ENCODE results near the gene CACNA2D4. TPM values are rescaled to one million over a fixed set of nuclear protein-coding genes. Genes with fewer than 3 reads are reported as not detected.

The CACNA2D4 gene
- total RNA-seq, 4 donors from 2014 or later = 10.1 to 16.2 (median 11.4) TPM

GRCh38 chr12:1917172-1918070, 1.0 kb downstream of the CACNA2D4 start:
- peak in 1 of 2 donors; percentile 25 for TF ChIP-seq POLR2A (IDR thresholded peaks at IDR 0.05)
- no peak for TF ChIP-seq CTCF (IDR thresholded peaks at IDR 0.05)
- TF ChIP-seq EP300 (IDR thresholded peaks at IDR 0.05) = peak in 1 of 2 donors; percentile 34
- H3K27ac ChIP-seq = peak overlapping the region in 3 of 4 donors; percentile 26 to 75 (median 59)
- 72 to 78% methylated on average over 22 of the region's 22 CpGs for WGBS, 2 donors
- DNase-seq (ENCODE audit: low spot score in 2 of 2) = peak in 1 of 2 donors; percentile 21
- H3K36me3 ChIP-seq = no peaks in the 10 kb centered on the region
- H3K9me3 ChIP-seq = no peaks in the 10 kb centered on the region
- peak overlapping the region in 1 of 4 donors; percentile 36 for H3K4me3 ChIP-seq
- no peaks in the 10 kb centered on the region for H3K27me3 ChIP-seq
- H3K4me1 ChIP-seq = no peaks in the 10 kb centered on the region

- H3K4me1 ChIP-seq = no peaks in the 10 kb centered on the region
- H3K4me3 ChIP-seq = no peak overlapping the region
- no peak overlapping the region for H3K27ac ChIP-seq
- TF ChIP-seq EP300 (IDR thresholded peaks at IDR 0.05) (no peak), CTCF (IDR thresholded peaks at IDR 0.05) (no peak)
- no peaks in the 10 kb centered on the region for H3K9me3 ChIP-seq
- peak in 1 of 2 donors; percentile 2 for DNase-seq (ENCODE audit: low spot score in 2 of 2)
- no peaks in the 10 kb centered on the region for H3K36me3 ChIP-seq
- H3K27me3 ChIP-seq = no peaks in the 10 kb centered on the region
- WGBS, 2 donors = 71 to 73% methylated on average over 18 of the region's 18 CpGs
These were observed 1.9 kb downstream of the CACNA2D4 start for GRCh38 chr12:1916371-1917171.

GRCh38 chr12:1915082-1915968, 3.1 kb downstream of the CACNA2D4 start:
- 80 to 86% methylated on average over 18 of the region's 18 CpGs for WGBS, 2 donors
- Histone ChIP-seq H3K27me3 (no peaks in the 10 kb centered on the region), H3K27ac (no peak overlapping the region), H3K36me3 (no peaks in the 10 kb centered on the region), H3K9me3 (no peaks in the 10 kb centered on the region), H3K4me1 (no peaks in the 10 kb centered on the region), H3K4me3 (no peak overlapping the region)
- TF ChIP-seq EP300 (IDR thresholded peaks at IDR 0.05) (no peak), POLR2A (IDR thresholded peaks at IDR 0.05) (no peak), CTCF (IDR thresholded peaks at IDR 0.05) (no peak)
- DNase-seq (ENCODE audit: low spot score in 2 of 2) = peak in 1 of 2 donors; percentile 2

- Histone ChIP-seq H3K4me3 (no peak overlapping the region), H3K36me3 (no peaks in the 10 kb centered on the region), H3K4me1 (no peaks in the 10 kb centered on the region), H3K27ac (no peak overlapping the region), H3K27me3 (no peaks in the 10 kb centered on the region), H3K9me3 (peaks cover 0 to 6% (median 0%) of the 10 kb centered on the region in 4 donors)
- 81 to 84% methylated on average over 16 to 17 of the region's 17 CpGs for WGBS, 2 donors
- TF ChIP-seq EP300 (IDR thresholded peaks at IDR 0.05) (no peak), CTCF (IDR thresholded peaks at IDR 0.05) (no peak), POLR2A (IDR thresholded peaks at IDR 0.05) (no peak)
- peak in 1 of 2 donors; percentile 3 for DNase-seq (ENCODE audit: low spot score in 2 of 2)
These were observed 4.1 kb downstream of the CACNA2D4 start for GRCh38 chr12:1914114-1914911.
